SK-N-SH treated with all-trans-retinoic acid at 6 μM for 48 hours (cell line): ENCODE measurements around the gene HRH2.

Experiments
- ARNTL ChIP-seq: fragments of 450-650 bp; formaldehyde crosslinking; IDR thresholded peaks from 2 replicates; pipeline ENCODE4 v1.5.0; 2020; ENCODE audit warnings: low read depth, mild to moderate bottlenecking, moderate library complexity, borderline replicate concordance
- BACH2 ChIP-seq: fragments of 250-450 bp; sonication (Bioruptor Pico); IDR thresholded peaks from 2 replicates; pipeline ENCODE4 v1.9.0; 2021; ENCODE audit warnings: mild to moderate bottlenecking, borderline replicate concordance
- RARB ChIP-seq: fragments of 250-450 bp; sonication (Bioruptor Pico); IDR thresholded peaks from 2 replicates; pipeline ENCODE4 v1.8.0; 2021; ENCODE audit warnings: mild to moderate bottlenecking, moderate library complexity
- ZNF565 ChIP-seq: fragments of 450-650 bp; formaldehyde crosslinking; conservative IDR thresholded peaks from 2 replicates; pipeline ENCODE4 v1.5.0; 2020; ENCODE audit warnings: low read depth, mild to moderate bottlenecking, moderate library complexity

- TF ChIP-seq ZNF565 (CRISPR knock-in tag), result no peak
- TF ChIP-seq RARB, result no peak
- no peak for TF ChIP-seq BACH2 (CRISPR knock-in tag)
- TF ChIP-seq ARNTL, result no peak
These were observed 3.1 kb upstream of the HRH2 start for GRCh38 chr5:175654807-175655206.
